NCI-H774 (cell line): Measurements from ENCODE around the gene DTNB.
"Not testable (repeated sequence)": the region's sequence is repeated elsewhere in the genome, so short reads cannot be mapped to it uniquely, and the experiment has no call there.

ENCODE experiments used
- DNase-seq: peaks from one replicate; lab custom pipeline; 2025; lab: John Stamatoyannopoulos, UW

Gene DTNB

DNA sequence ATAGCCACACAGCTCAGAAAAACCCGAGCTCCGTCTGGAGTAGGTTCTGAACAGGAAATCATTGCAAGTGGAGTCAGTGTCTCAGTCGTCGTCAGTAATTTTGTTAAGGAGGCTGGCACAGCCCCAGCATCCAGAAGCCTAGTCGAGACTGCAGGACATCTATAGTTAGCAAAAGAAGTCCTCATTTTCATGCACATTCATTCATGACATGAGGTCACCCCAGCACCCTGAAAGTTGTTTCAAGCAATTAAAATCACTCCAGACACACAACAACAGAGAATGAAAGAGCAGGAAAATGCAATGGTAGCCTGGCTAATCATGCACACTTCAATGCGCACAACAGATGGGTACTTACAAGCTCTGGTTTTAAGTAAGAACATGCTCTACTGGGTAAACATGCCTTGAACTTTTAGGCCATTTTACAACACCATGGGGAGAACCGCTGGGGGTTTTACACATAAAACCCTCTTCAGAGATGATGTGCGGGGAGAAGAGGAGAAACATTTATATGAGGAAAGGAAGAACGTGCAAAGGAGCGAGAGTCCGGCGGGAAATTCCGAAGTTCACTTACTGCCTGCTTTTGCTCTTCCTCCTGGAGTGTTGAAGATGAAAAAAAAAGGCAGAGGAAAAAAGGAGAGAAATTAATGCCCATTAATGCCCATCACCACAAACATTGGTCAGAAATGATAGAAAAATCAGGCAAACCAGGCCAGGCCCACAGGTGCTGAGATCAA, 254.3 kb downstream of the DTNB start:
- DNase-seq = no peak

DNA sequence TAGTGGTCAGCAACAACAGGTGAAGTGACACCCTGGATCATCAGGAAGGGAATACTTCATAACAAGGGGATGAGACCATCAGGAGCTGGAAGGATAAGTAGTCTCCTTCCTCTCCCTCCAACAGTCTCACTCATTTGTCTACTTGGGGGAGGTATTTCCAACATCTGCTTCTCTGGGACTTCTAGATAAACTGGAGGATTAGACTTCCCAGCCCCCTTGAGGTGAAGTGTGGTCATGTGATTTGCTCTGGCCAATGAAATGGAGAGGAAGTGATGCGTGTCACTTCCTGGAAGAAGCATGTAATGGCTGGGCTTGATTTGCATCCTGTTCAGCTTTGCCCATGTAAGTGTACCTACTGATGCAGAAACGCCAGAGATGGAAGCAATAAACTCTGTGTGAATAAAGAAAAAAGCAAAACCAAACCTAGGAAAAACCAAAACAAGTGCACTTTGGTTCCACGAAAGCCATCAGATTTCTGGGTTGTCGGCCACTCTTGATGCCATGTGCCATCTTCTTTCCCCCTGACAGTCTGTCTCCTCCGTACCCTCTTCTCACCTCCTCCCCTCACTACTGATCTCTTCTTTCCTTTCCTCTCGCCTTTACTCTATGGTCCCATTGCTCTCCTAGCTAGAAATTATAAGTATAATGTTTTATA, 255.5 kb downstream of the DTNB start:
- no peak for DNase-seq

GRCh38 chr2:25416674-25417073, 256.7 kb downstream of the DTNB start:
- DNase-seq = no peak

DNA sequence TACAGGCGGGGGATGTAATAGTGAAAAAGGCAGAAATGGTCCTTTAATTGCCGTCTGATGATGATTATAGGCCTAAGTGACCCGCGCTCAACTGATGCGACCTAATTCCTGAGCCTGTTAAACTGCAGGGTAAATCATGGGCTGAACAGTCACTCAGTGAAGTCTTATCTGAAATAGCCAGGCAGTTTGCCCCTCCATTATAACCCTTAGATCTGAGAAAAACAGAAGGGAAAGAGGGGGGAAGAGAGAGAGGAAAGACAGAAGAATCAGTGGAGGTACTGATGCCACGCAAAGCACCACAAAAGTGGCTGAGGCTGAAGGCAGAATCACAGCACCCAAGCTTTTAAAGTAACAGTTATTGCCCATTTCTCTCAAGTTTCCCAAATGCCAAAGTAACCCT, 258.6 kb downstream of the DTNB start:
- DNase-seq = no peak

- not testable (repeated sequence) for DNase-seq
These were observed 260.0 kb downstream of the DTNB start for GRCh38 chr2:25413409-25413808.

GRCh38 chr2:25411753-25412152, 261.6 kb downstream of the DTNB start:
- no peak for DNase-seq

DNA sequence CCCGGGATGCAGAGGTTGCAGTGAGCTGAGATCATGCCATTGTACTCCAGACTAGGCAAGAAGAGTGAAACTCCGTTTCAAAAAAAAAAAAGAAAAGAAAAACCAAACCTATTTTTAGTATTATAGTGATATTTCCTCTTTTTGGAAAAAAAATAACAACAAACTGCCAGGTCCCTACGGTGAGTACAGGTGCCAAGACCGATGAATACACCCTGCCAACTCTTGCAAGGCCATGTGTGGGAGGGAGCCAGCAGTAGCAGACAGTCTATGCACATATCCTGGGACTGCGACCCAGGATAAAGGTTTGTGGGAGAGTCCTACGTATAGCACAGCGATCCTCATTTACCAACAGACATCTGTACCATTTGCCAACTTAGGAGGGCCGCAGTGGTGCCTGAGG, 262.1 kb downstream of the DTNB start:
- DNase-seq = no peak

GRCh38 chr2:25410370-25410769, 263.0 kb downstream of the DTNB start:
- DNase-seq = no peak

DNA sequence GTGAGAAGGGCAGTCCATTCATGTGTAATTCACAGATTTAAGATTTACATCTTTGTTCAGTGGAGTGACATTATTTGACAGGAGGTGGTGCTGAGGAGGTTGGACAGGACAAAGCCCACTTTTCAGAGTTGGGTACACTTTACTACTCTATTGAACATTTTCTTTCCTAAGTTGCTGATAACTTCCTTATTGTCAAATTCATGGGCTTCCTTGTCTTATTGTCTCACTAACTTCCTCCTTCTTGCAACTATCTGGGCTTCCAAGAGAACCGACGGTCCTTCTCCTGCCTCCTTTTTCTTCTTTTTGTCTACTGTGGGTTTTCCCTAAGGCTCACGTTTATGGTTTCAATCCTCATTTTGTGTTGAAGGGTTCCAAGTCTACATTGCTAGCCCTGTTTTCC, 263.9 kb downstream of the DTNB start:
- DNase-seq = no peak

- DNase-seq = no peak
These were observed 264.3 kb downstream of the DTNB start for GRCh38 chr2:25409044-25409443.

DNA sequence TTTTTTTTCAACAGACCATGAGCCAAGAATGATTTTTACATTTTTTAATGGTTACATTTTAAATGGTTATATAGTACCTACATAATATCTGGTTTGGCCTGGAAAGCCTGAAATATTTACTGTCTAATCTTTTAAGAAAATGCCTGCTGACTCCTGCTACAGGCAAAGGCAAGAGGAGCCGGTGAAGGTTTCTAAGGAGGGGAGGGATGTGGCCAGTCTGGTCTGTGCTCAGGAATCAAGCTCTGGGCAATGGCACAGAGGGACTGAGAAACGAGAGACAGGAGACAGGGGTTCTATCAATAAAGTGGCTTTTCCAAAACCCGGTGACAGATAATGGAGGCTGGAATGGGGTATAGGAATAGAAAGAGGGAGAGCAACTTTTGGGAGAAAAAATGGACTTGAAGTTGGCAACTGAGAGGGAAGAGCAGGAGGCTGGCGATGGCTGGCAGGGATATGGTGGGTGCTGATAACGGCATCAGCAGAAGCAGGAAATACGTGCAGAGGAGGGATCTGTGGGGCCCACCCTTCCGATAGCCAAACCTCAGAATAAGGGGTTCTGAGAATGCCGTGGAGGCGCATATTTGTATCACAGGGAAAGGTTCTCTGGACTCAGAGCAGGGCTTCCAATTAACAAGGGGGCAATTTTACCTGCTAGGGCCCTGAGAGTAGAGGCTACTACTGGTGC, 267.6 kb downstream of the DTNB start:
- DNase-seq = no peak

- not testable (repeated sequence) for DNase-seq
These were observed 270.1 kb downstream of the DTNB start for GRCh38 chr2:25403120-25403760.

DNA sequence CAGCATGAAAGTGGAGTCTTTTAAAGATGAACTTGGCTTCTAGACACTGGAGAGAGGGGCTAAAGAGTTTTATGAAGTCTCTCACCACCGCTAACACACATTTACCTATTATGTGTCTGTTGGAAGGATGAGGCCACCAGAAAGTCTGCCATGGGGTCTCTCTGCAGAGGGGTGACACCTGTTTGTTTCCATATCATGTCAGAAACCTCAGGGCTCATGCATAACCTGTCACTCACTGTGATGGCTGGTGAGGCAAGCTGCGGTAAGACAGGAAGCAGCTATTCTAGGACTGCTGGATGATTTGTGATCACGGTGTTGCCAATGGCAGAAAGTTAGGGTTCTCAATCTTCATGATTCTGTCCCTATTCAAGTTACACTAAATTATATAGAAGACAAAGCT, 270.9 kb downstream of the DTNB start:
- DNase-seq = no peak

DNA sequence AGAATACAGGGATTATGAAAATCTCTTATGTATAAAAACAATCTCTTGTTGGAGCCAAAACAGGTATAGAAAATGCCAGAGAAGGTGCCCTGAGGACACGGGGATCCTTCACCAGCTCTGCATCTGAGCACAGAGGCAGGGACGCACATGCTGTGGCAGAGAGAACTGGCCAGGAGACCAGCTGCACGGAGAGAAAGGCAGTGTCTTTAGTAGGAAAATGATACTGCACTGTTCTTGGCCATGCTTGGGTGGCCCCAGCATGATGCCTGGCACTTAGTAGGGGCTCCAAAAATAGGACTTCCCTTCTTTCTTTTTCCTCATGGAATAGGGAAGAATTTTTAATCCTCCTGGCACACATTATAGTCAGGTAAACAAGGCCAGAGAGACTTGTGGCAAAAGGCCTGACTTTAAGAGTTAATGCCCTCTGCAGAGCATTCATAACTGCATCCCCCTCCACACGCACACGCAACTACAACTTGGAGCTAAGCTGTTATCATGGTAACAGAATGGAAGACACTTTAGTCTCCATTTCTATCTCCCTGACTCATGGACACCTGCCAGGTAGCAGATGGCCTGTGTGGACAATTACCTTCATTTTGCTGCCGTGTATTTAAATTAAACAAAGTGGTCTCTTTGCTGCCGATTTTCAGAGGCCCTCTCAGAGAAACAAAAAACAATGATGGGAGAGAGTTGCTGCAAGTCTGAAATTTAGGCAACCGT, 271.9 kb downstream of the DTNB start:
- peak; percentile 64 for DNase-seq

DNA sequence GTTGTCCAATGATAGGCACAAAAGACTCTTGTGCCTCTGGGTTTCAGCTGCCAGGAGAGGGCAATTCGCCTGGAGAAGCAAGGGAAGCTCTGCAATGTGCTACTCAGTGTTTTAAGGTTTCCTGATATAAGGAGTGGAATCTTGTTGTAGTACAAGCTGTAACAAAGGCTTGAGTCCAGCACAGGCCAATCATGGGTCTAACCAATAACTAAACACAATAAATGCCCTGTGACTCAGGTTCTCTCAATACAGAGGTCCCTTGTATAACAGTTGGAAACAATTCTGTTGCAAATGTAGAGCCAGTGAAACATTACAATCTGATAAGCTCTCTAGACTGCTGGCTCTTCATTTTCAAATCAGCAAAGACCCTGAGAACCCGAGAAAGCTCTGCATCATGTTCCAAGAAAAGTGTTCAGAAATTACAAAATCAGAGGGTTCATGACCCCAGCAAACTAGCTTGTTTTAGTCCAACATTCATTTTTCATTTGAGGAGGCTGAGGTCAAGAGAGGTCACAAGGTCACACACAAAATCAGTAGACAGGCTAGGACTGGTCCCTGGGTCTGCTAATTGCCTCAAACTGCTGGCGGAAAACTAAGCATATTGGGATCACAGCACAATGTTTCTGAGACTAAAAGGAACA, 272.7 kb downstream of the DTNB start:
- DNase-seq = no peak

DNA sequence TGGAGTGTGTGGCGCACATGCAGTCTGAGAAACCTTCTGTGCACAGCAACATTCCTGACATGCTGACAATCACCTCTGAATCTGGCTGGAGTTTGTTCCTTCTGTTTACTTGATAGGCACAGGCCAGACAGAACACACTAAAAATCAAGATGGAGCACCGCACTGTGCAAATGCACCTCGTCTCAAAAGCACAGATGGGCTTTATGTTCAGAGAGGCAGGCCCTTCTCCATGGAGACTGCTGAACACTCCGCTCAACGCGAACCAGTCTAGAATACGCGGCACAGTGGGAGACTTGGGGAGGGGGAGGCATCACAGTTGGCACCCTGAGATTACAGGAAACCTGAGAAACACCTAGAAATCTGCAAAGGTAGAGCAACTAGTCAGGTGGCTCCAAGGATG, 273.2 kb downstream of the DTNB start:
- no peak for DNase-seq

DNA sequence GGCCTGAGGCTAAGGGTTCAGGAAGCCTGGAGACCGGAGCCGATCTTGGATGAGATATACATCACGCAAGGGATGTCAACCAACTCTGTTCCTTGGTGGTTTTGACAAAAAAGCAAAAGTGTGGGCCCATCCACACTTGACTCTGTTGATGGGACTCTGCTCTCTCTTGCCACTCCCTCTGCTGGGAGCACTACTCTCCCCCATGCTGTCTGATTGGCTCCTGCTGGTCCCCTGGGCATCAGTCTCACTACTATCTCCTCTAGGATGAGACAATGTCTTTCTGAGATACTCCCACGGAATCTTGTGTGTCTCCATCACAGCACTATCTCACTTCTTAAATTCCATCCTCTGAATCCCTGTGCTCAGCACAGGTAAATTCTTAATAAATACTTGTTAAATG, 274.8 kb downstream of the DTNB start:
- no peak for DNase-seq

DNA sequence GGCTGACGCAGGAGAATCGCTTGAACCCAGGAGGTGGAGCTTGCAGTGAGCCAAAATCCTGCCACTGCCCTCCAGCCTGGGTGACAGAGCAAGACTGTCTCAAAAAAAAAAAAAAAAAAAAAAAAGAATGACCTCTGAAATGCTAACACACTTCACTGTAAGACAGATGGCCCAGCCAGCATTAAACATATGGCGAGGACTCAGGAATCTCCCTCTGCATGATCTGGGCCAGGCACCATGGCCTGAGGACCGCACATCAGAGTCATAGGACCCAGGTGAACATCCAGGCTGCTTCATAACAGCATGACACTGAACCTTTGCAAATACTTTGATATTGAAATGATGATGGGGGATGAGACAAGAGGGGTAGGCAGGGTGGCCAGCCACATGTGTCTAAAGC, 275.6 kb downstream of the DTNB start:
- no peak for DNase-seq

- DNase-seq = no peak
These were observed 284.2 kb downstream of the DTNB start for GRCh38 chr2:25389161-25389560.

GRCh38 chr2:25388491-25388890, 284.9 kb downstream of the DTNB start:
- no peak for DNase-seq

- DNase-seq = no peak
These were observed 285.4 kb downstream of the DTNB start for GRCh38 chr2:25387876-25388449.
